Stimulated activated naive CD8-positive, alpha-beta T cell treated with anti-CD3 and anti-CD28 coated beads, Interleukin-15, amount 100 ng/mL, for 72 hours (primary cell): ENCODE results near the gene RARB.

Experiments used
- ATAC-seq: fragments of 150-1000 bp; cut with Tn5 transposase; 2 replicates; pipeline ENCODE4 v1.10.0; 2021; ENCODE audit warnings: mild to moderate bottlenecking, moderate library complexity
- DNase-seq, 2 donors: peaks; one replicate each; pipeline ENCODE4 v3.0.0; 2021 to 2022
- H3K27ac Mint-ChIP-seq, 2 donors: one replicate each; pipeline ENCODE4 v1.8.0; 2022; ENCODE audit warnings: mild to moderate bottlenecking in 2 of 2, mixed read lengths in 2 of 2, moderate library complexity in 2 of 2
- H3K27me3 Mint-ChIP-seq: one replicate; pipeline ENCODE4 v1.8.0; 2022; ENCODE audit warnings: mixed read lengths
- H3K4me1 Mint-ChIP-seq: one replicate; pipeline ENCODE4 v1.8.0; 2022; ENCODE audit warnings: mild to moderate bottlenecking, mixed read lengths
- H3K4me3 Mint-ChIP-seq, 2 donors: one replicate each; pipeline ENCODE4 v1.8.0; 2022; ENCODE audit warnings: mild to moderate bottlenecking in 2 of 2, mixed read lengths in 2 of 2, moderate library complexity in 1 of 2
- H3K9me3 Mint-ChIP-seq, 2 donors: one replicate each; pipeline ENCODE4 v1.8.0; 2022; ENCODE audit warnings: mixed read lengths in 2 of 2

RARB gene

GRCh38 chr3:25427942-25428788, at the start of gene RARB:
RARB (plus strand) TSS chr3:25428263; CDS start chr3:25428732, 469 bp downstream.
- no peaks in the 10 kb centered on the region for H3K9me3 Mint-ChIP-seq
- H3K27ac Mint-ChIP-seq = peak within 1 kb of the TSS in 1 of 2 donors; percentile 5
- H3K4me1 Mint-ChIP-seq = peaks cover 7% of the 10 kb centered on the region
- DNase-seq (no peak), ATAC-seq (no peak)
- peak within 1 kb of the TSS; percentile 24 to 58 for H3K4me3 Mint-ChIP-seq
- peaks cover 64% of the 10 kb centered on the region for H3K27me3 Mint-ChIP-seq

- Mint-ChIP-seq H3K27ac (no peak overlapping the region), H3K4me1 (no peaks in the 10 kb centered on the region), H3K27me3 (no peaks in the 10 kb centered on the region), H3K9me3 (no peaks in the 10 kb centered on the region), H3K4me3 (no peak overlapping the region)
- DNase-seq (no peak), ATAC-seq (no peak)
Measured at GRCh38 chr3:25378786-25379311, 49.2 kb upstream of the RARB start.

- H3K4me3 Mint-ChIP-seq = no peak overlapping the region
- H3K4me1 Mint-ChIP-seq = no peaks in the 10 kb centered on the region
- no peaks in the 10 kb centered on the region for H3K9me3 Mint-ChIP-seq
- DNase-seq (no peak), ATAC-seq (no peak)
- H3K27ac Mint-ChIP-seq = no peak overlapping the region
- no peaks in the 10 kb centered on the region for H3K27me3 Mint-ChIP-seq
Measured at GRCh38 chr3:25380222-25380739, 47.8 kb upstream of the RARB start.

GRCh38 chr3:25381083-25381482, 47.0 kb upstream of the RARB start:
- ATAC-seq = no peak
- Mint-ChIP-seq H3K27ac (peak overlapping the region in 1 of 2 donors; percentile 15), H3K4me1 (no peaks in the 10 kb centered on the region), H3K27me3 (no peaks in the 10 kb centered on the region), H3K4me3 (no peak overlapping the region), H3K9me3 (no peaks in the 10 kb centered on the region)
- no peak for DNase-seq

GRCh38 chr3:25384471-25384870, 43.6 kb upstream of the RARB start:
- H3K27me3 Mint-ChIP-seq = no peaks in the 10 kb centered on the region
- DNase-seq = no peak
- H3K4me1 Mint-ChIP-seq = no peaks in the 10 kb centered on the region
- no peak overlapping the region for H3K4me3 Mint-ChIP-seq
- no peaks in the 10 kb centered on the region for H3K9me3 Mint-ChIP-seq
- ATAC-seq = no peak
- no peak overlapping the region for H3K27ac Mint-ChIP-seq

- H3K4me3 Mint-ChIP-seq = no peak overlapping the region
- ATAC-seq (no peak), DNase-seq (no peak)
- H3K27me3 Mint-ChIP-seq = no peaks in the 10 kb centered on the region
- H3K4me1 Mint-ChIP-seq = no peaks in the 10 kb centered on the region
- no peak overlapping the region for H3K27ac Mint-ChIP-seq
- H3K9me3 Mint-ChIP-seq = no peaks in the 10 kb centered on the region
Measured at GRCh38 chr3:25385807-25386460, 42.1 kb upstream of the RARB start.

GRCh38 chr3:25386686-25387255, 41.3 kb upstream of the RARB start:
- H3K27ac Mint-ChIP-seq = no peak overlapping the region
- H3K4me3 Mint-ChIP-seq = no peak overlapping the region
- H3K9me3 Mint-ChIP-seq = peaks cover 0 to under 1% of the 10 kb centered on the region in 2 donors
- H3K27me3 Mint-ChIP-seq = no peaks in the 10 kb centered on the region
- no peaks in the 10 kb centered on the region for H3K4me1 Mint-ChIP-seq
- no peak for DNase-seq
- ATAC-seq = no peak

GRCh38 chr3:25390605-25391004, 37.5 kb upstream of the RARB start:
- no peak for ATAC-seq
- Mint-ChIP-seq H3K4me3 (no peak overlapping the region), H3K27me3 (no peaks in the 10 kb centered on the region), H3K4me1 (no peaks in the 10 kb centered on the region), H3K9me3 (peaks cover 0 to 11% of the 10 kb centered on the region in 2 donors), H3K27ac (no peak overlapping the region)
- no peak for DNase-seq

- no peak for DNase-seq
- peaks cover 0 to 11% of the 10 kb centered on the region in 2 donors for H3K9me3 Mint-ChIP-seq
Measured at GRCh38 chr3:25396251-25396650, 31.8 kb upstream of the RARB start.

GRCh38 chr3:25396686-25397085, 31.4 kb upstream of the RARB start:
- DNase-seq (no peak), ATAC-seq (no peak)

More at GRCh38 chr3:25396251-25396650, 31.8 kb upstream of the RARB start:
- H3K27ac Mint-ChIP-seq = no peak overlapping the region
- no peaks in the 10 kb centered on the region for H3K27me3 Mint-ChIP-seq
- no peaks in the 10 kb centered on the region for H3K4me1 Mint-ChIP-seq
- no peak for ATAC-seq
- H3K4me3 Mint-ChIP-seq = no peak overlapping the region

GRCh38 chr3:25397150-25397549, 30.9 kb upstream of the RARB start:
- Mint-ChIP-seq H3K27ac (no peak overlapping the region), H3K27me3 (no peaks in the 10 kb centered on the region), H3K4me3 (no peak overlapping the region), H3K9me3 (peaks cover under 1 to 10% of the 10 kb centered on the region in 2 donors), H3K4me1 (no peaks in the 10 kb centered on the region)
- DNase-seq = no peak
- no peak for ATAC-seq

More at GRCh38 chr3:25396686-25397085, 31.4 kb upstream of the RARB start:
- Mint-ChIP-seq H3K27me3 (no peaks in the 10 kb centered on the region), H3K9me3 (peaks cover 0 to 11% of the 10 kb centered on the region in 2 donors), H3K27ac (no peak overlapping the region), H3K4me3 (no peak overlapping the region), H3K4me1 (no peaks in the 10 kb centered on the region)

- Mint-ChIP-seq H3K9me3 (peaks cover 7% of the 10 kb centered on the region in 2 donors), H3K4me1 (no peaks in the 10 kb centered on the region), H3K27me3 (no peaks in the 10 kb centered on the region), H3K4me3 (no peak overlapping the region), H3K27ac (no peak overlapping the region)
- ATAC-seq (no peak), DNase-seq (no peak)
Measured at GRCh38 chr3:25400587-25400986, 27.5 kb upstream of the RARB start.

- Mint-ChIP-seq H3K4me1 (no peaks in the 10 kb centered on the region), H3K9me3 (peaks cover 7% of the 10 kb centered on the region in 2 donors), H3K4me3 (no peak overlapping the region), H3K27me3 (no peaks in the 10 kb centered on the region), H3K27ac (no peak overlapping the region)
- no peak for DNase-seq
- no peak for ATAC-seq
Measured at GRCh38 chr3:25403968-25404367, 24.1 kb upstream of the RARB start.

- ATAC-seq = no peak
- Mint-ChIP-seq H3K27me3 (no peaks in the 10 kb centered on the region), H3K27ac (no peak overlapping the region), H3K4me3 (no peak overlapping the region), H3K4me1 (no peaks in the 10 kb centered on the region), H3K9me3 (peaks cover 7% of the 10 kb centered on the region in 2 donors)
- DNase-seq = no peak
Measured at GRCh38 chr3:25404569-25404968, 23.5 kb upstream of the RARB start.

GRCh38 chr3:25405335-25405734, 22.7 kb upstream of the RARB start:
- peaks cover 7% of the 10 kb centered on the region in 2 donors for H3K9me3 Mint-ChIP-seq
- no peak overlapping the region for H3K27ac Mint-ChIP-seq
- H3K4me1 Mint-ChIP-seq = no peaks in the 10 kb centered on the region
- DNase-seq (no peak), ATAC-seq (no peak)
- no peaks in the 10 kb centered on the region for H3K27me3 Mint-ChIP-seq
- no peak overlapping the region for H3K4me3 Mint-ChIP-seq
